Lower lobe of right lung (tissue), 2 donors: ENCODE data around the gene RRP8. TPM values are rescaled to one million over a fixed set of nuclear protein-coding genes. Genes with fewer than 3 reads are reported as not detected.

Experiments
- ATAC-seq, 2 donors: fragments of 200-7000 bp; cut with Tn5 transposase; one replicate each; pipeline ENCODE4 v1.9.1; 2020 to 2022; ENCODE audit warnings: mild to moderate bottlenecking in 2 of 2, moderate library complexity in 2 of 2
- DNase-seq: peaks from one replicate; pipeline ENCODE4 v3.0.0-alpha.2; 2020
- H3K27ac ChIP-seq: fragments of 200-600 bp; one replicate; pipeline ENCODE4 v1.8.0; 2022
- H3K27me3 ChIP-seq: fragments of 200-600 bp; one replicate; pipeline ENCODE4 v1.8.0; 2022; ENCODE audit warnings: low read depth
- H3K36me3 ChIP-seq: fragments of 200-600 bp; one replicate; pipeline ENCODE4 v1.8.0; 2022; ENCODE audit warnings: mild to moderate bottlenecking
- H3K4me1 ChIP-seq: fragments of 200-600 bp; one replicate; pipeline ENCODE4 v1.8.0; 2022
- H3K4me3 ChIP-seq: fragments of 200-600 bp; one replicate; pipeline ENCODE4 v1.8.0; 2022; ENCODE audit warnings: mild to moderate bottlenecking
- H3K9me3 ChIP-seq: fragments of 200-600 bp; one replicate; pipeline ENCODE4 v1.8.0; 2022
- CTCF ChIP-seq: fragments of 200-600 bp; IDR thresholded peaks from one replicate; pipeline ENCODE4 v1.8.0; 2022; ENCODE audit warnings: antibody characterized with exemption, mild to moderate bottlenecking
- intact Hi-C: fragments of 100-400 bp; cut with DNase I; formaldehyde crosslinking; loops from one replicate; pipeline ENCODE4 v1.11.0; 2022
- total RNA-seq: library from RNA; stranded (reverse); fragmentation: NEBNext Ultra II Directional; extraction: Animal tissue kit (Norgen Biotek cat#: 25700); gene quantifications from one replicate; pipeline ENCODE4 v1.2.1, GENCODE V29; 2021
- donor health status: DM: no; HTN: yes; CAD: no; lungs with severe emphysema.

RRP8 gene
- total RNA-seq, 1 donor from 2014 or later = 16.5 TPM

- Histone ChIP-seq H3K4me3 (no peak overlapping the region), H3K27ac (no peak overlapping the region), H3K9me3 (no peaks in the 10 kb centered on the region), H3K4me1 (no peaks in the 10 kb centered on the region), H3K27me3 (no peaks in the 10 kb centered on the region), H3K36me3 (no peaks in the 10 kb centered on the region)
- no peak for TF ChIP-seq CTCF
- DNase-seq (no peak), ATAC-seq (no peak)
- intact Hi-C loops = no loop called here
Observed at GRCh38 chr11:6554828-6555706, 48.3 kb downstream of the RRP8 start.

- intact Hi-C loops = no loop called here
- H3K27ac ChIP-seq = no peak overlapping the region
- H3K27me3 ChIP-seq = no peaks in the 10 kb centered on the region
- ATAC-seq (no peak), DNase-seq (no peak)
- H3K4me3 ChIP-seq = no peak overlapping the region
- H3K4me1 ChIP-seq = no peaks in the 10 kb centered on the region
- H3K36me3 ChIP-seq = no peaks in the 10 kb centered on the region
- H3K9me3 ChIP-seq = no peaks in the 10 kb centered on the region
- TF ChIP-seq CTCF = no peak
Observed at GRCh38 chr11:6553634-6554033, 49.8 kb downstream of the RRP8 start.

GRCh38 chr11:6548641-6549040 lies 54.8 kb downstream of the RRP8 start:
- DNase-seq = no peak
- intact Hi-C loops = no loop called here
- no peak for TF ChIP-seq CTCF
- ATAC-seq = no peak
- H3K9me3 ChIP-seq = no peaks in the 10 kb centered on the region
- no peaks in the 10 kb centered on the region for H3K27me3 ChIP-seq
- no peaks in the 10 kb centered on the region for H3K4me1 ChIP-seq
- peaks cover 24% of the 10 kb centered on the region for H3K36me3 ChIP-seq
- H3K4me3 ChIP-seq = no peak overlapping the region
- no peak overlapping the region for H3K27ac ChIP-seq

GRCh38 chr11:6548121-6548520 lies 55.3 kb downstream of the RRP8 start:
- no peak for ATAC-seq
- TF ChIP-seq CTCF = no peak
- peaks cover 24% of the 10 kb centered on the region for H3K36me3 ChIP-seq
- no peak overlapping the region for H3K4me3 ChIP-seq
- no peak overlapping the region for H3K27ac ChIP-seq
- H3K27me3 ChIP-seq = no peaks in the 10 kb centered on the region
- H3K9me3 ChIP-seq = no peaks in the 10 kb centered on the region
- no peaks in the 10 kb centered on the region for H3K4me1 ChIP-seq
- no peak for DNase-seq
- intact Hi-C loops = no loop called here

GRCh38 chr11:6547177-6547576 lies 56.2 kb downstream of the RRP8 start:
- intact Hi-C loops = no loop called here
- DNase-seq = no peak

More at GRCh38 chr11:6547177-6547576, 56.2 kb downstream of the RRP8 start:
- peaks cover 24% of the 10 kb centered on the region for H3K36me3 ChIP-seq
- no peak for ATAC-seq
- no peak overlapping the region for H3K4me3 ChIP-seq
- H3K27ac ChIP-seq = no peak overlapping the region
- no peaks in the 10 kb centered on the region for H3K4me1 ChIP-seq
- H3K9me3 ChIP-seq = no peaks in the 10 kb centered on the region
- H3K27me3 ChIP-seq = no peaks in the 10 kb centered on the region
- no peak for TF ChIP-seq CTCF
